ENCODE data around the gene MOGAT1. TPM values are rescaled to one million over a fixed set of nuclear protein-coding genes. Genes with fewer than 3 reads are reported as not detected.

The MOGAT1 gene
- total and polyA plus RNA-seq, 2 of the 8 experiments (the other 6 are each of a cell fraction or from before 2014, with no cell fraction given): 0.11 to 0.67 TPM

DNA sequence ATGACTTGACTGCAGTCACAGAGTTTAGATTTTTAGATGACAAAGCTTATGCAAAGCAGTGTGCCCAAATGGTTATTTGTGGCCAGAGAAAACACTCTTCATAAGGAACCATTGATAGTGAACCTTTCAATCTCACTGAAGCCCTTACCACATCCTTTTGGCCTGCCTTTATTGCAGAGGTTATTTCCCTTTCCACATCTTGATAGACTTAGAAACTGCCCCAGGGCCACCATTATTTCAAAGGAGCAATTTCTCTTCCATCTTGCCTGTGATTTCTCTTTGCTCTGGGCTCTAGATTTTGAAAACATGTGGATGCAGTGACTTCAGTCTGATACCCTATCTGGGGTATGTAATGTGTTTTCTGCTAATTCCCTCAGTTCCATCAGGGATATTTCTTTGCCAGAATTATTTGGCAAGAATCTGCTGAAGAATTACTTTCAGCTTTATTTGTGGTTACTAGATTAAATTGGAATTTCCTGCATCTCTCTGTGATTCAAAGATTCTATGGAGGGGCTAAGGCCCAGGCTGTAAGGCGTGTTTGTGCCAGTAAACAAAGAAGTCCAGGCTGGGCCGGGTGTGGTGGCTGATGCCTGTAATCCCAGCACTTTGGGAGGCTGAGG lies 51.0 kb downstream of the MOGAT1 start:
- CTCF ChIA-PET (ENCODE audit: partially characterized antibody): interaction anchor here (0.6 to 1.5 kb wide), 5 partner anchors 15 to 1089 kb away, joined by 3 to 6 read pairs (median 3); no protein-coding TSS in a partner anchor
- no peak overlapping the region for H3K4me2 ChIP-seq (ENCODE audit: insufficient read depth in 1 of 2, low read depth in 2 of 2, low read length in 2 of 2)
- no peaks in the 10 kb centered on the region; a peak in 1 of 4 replicates for H3K9me3 ChIP-seq (ENCODE audit: insufficient read depth in 2 of 2, low read depth in 1 of 2, low read length in 1 of 2)
- 80% methylated on average over 2 of the region's 2 CpGs; no CpG with 5 or more reads in 1 of the 2 experiments for WGBS, 2 experiments (ENCODE audit: extremely low coverage in 1 of 2, insufficient coverage in 1 of 2, insufficient read length in 1 of 2, insufficient replicate concordance in 2 of 2, low coverage in 1 of 2, low lambda C conversion rate in 2 of 2, missing lambda C conversion rate in 1 of 2)
- H2AK5ac ChIP-seq (ENCODE audit: low read depth, low read length): no peak overlapping the region
- H3K4me1 ChIP-seq (replicated peaks in 1 of 4; ENCODE audit: control insufficient read depth in 3 of 4, insufficient read depth in 4 of 4, low read length in 3 of 4): no peaks in the 10 kb centered on the region
- no peaks in the 10 kb centered on the region for H3K36me3 ChIP-seq (ENCODE audit: control insufficient read depth in 2 of 4, insufficient read depth in 4 of 4, low read length in 3 of 4)
- H2BK5ac ChIP-seq (ENCODE audit: low read depth, low read length): no peak overlapping the region
- no peak overlapping the region for H2BK120ac ChIP-seq (replicated peaks; ENCODE audit: low read depth, low read length)
- H3K23ac ChIP-seq (ENCODE audit: insufficient read length): no peak overlapping the region
- no peak overlapping the region for H2BK12ac ChIP-seq (ENCODE audit: low read depth, low read length)
- no peak overlapping the region for H4K91ac ChIP-seq (replicated peaks; ENCODE audit: insufficient read length, low read length)
- H2BK20ac ChIP-seq (ENCODE audit: low read length): no peak overlapping the region
- H3K27ac ChIP-seq (ENCODE audit: low read depth, low read length): no peak overlapping the region
- no peak overlapping the region for H2BK15ac ChIP-seq (ENCODE audit: low read length)
- no peak overlapping the region for H3K18ac ChIP-seq (ENCODE audit: extremely low read depth, low read length)
- no peak overlapping the region for H3K56ac ChIP-seq (replicated peaks; ENCODE audit: insufficient read length, low read depth, low read length)
- H4K20me1 ChIP-seq (replicated peaks in 1 of 2; ENCODE audit: control insufficient read depth in 1 of 2, insufficient read depth in 2 of 2, low read length in 2 of 2): no peaks in the 10 kb centered on the region
- no peak overlapping the region for H3K14ac ChIP-seq (ENCODE audit: insufficient read length)
- POLR2A ChIA-PET (ENCODE audit: partially characterized antibody): interaction anchor here (0.9 kb wide), 1 partner anchor 8 kb away, joined by 3 read pairs; no protein-coding TSS in a partner anchor
- no peaks in the 10 kb centered on the region for H3K27me3 ChIP-seq (replicated peaks in 1 of 4; ENCODE audit: control insufficient read depth in 3 of 4, extremely low read depth in 1 of 4, insufficient read depth in 3 of 4, low read length in 3 of 4)
- H3K79me1 ChIP-seq (ENCODE audit: low read depth, low read length): no peaks in the 10 kb centered on the region
- H2AFZ ChIP-seq (ENCODE audit: low read length): no peak overlapping the region
- H3K4me3 ChIP-seq (ENCODE audit: extremely low read depth in 1 of 4, insufficient read depth in 2 of 4, low read depth in 3 of 4, low read length in 4 of 4): no peak overlapping the region
- H3K79me2 ChIP-seq (ENCODE audit: control insufficient read depth in 1 of 2, insufficient read depth in 2 of 2, low read length in 2 of 2): no peaks in the 10 kb centered on the region
- no peak overlapping the region for H3K9ac ChIP-seq (replicated peaks in 1 of 4; ENCODE audit: extremely low read depth in 1 of 4, low read depth in 3 of 4, low read length in 3 of 4)
- DNase-seq (ENCODE audit: low read depth in 1 of 2, low spot score in 2 of 2) (no peak), FAIRE-seq (no peak)
- no peak overlapping the region for H4K8ac ChIP-seq (ENCODE audit: extremely low read depth, insufficient read depth, low read length)
- no peaks in the 10 kb centered on the region for H3K23me2 ChIP-seq (ENCODE audit: low read depth, low read length)
- H3K4ac ChIP-seq (replicated peaks; ENCODE audit: insufficient read length, low read depth, low read length): no peak overlapping the region
- no peak overlapping the region for H4K5ac ChIP-seq (ENCODE audit: insufficient read length, low read depth, low read length)
- TF ChIP-seq POU5F1 (IDR thresholded peaks at IDR 0.05; ENCODE audit: low read depth, low read length): no peak
- no peak for TF ChIP-seq SAP30 (IDR thresholded peaks at IDR 0.05; ENCODE audit: insufficient read depth, insufficient replicate concordance, low read length)
- no peak for TF ChIP-seq PHF8 (conservative IDR thresholded peaks at IDR 0.05; ENCODE audit: low read depth, low read length)
- no peak for TF ChIP-seq KDM1A (IDR thresholded peaks at IDR 0.05; ENCODE audit: borderline replicate concordance, low read length)
- no peak for TF ChIP-seq SIN3A (conservative IDR thresholded peaks at IDR 0.05 in 1 of 2, IDR thresholded peaks at IDR 0.05 in 1 of 2; ENCODE audit: low read depth in 1 of 2, low read length in 2 of 2)
- no peak for TF ChIP-seq CEBPB (IDR thresholded peaks at IDR 0.05; ENCODE audit: low read depth, low read length)
- TF ChIP-seq SIRT6 (IDR thresholded peaks at IDR 0.05; ENCODE audit: low read length): no peak
- TF ChIP-seq, protein P1, sequence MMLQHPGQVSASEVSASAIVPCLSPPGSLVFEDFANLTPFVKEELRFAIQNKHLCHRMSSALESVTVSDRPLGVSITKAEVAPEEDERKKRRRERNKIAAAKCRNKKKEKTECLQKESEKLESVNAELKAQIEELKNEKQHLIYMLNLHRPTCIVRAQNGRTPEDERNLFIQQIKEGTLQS (IDR thresholded peaks at IDR 0.05; ENCODE audit: insufficient read depth, low read depth, low read length): no peak
- no peak for TF ChIP-seq CHD2 (IDR thresholded peaks at IDR 0.05; ENCODE audit: low read length)
- no peak for TF ChIP-seq GABPA (IDR thresholded peaks at IDR 0.05; ENCODE audit: borderline replicate concordance, insufficient read depth, low read length)
